ENCODE measurements around the gene RGP1. TPM values are rescaled to one million over a fixed set of nuclear protein-coding genes. Genes with fewer than 3 reads are reported as not detected.

Gene RGP1
- total RNA-seq, 1 donor from 2014 or later: 33.9 TPM

- Mint-ChIP-seq H3K36me3 (peaks cover 17% of the 10 kb centered on the region), H3K27ac (no peak overlapping the region), H3K4me1 (no peaks in the 10 kb centered on the region), H3K9me3 (no peaks in the 10 kb centered on the region), H3K27me3 (ENCODE audit: low read depth) (no peaks in the 10 kb centered on the region), H3K4me3 (no peak overlapping the region)
- no peak for DNase-seq (ENCODE audit: low spot score in 2 of 2, unreplicated experiment in 2 of 2)
- no peak for TF ChIP-seq CTCF (IDR thresholded peaks at IDR 0.05; ENCODE audit: unreplicated experiment)
Measured at GRCh38 chr9:35738924-35739323, 10.2 kb upstream of the RGP1 start.

GRCh38 chr9:35740243-35740642 lies 8.8 kb upstream of the RGP1 start:
- DNase-seq (ENCODE audit: low spot score in 2 of 2, unreplicated experiment in 2 of 2): no peak
- TF ChIP-seq CTCF (IDR thresholded peaks at IDR 0.05; ENCODE audit: unreplicated experiment): no peak
- no peak overlapping the region for H3K4me3 Mint-ChIP-seq
- no peaks in the 10 kb centered on the region for H3K4me1 Mint-ChIP-seq
- no peak overlapping the region for H3K27ac Mint-ChIP-seq
- peaks cover 14% of the 10 kb centered on the region for H3K36me3 Mint-ChIP-seq
- H3K27me3 Mint-ChIP-seq (ENCODE audit: low read depth): no peaks in the 10 kb centered on the region
- H3K9me3 Mint-ChIP-seq: no peaks in the 10 kb centered on the region

DNA sequence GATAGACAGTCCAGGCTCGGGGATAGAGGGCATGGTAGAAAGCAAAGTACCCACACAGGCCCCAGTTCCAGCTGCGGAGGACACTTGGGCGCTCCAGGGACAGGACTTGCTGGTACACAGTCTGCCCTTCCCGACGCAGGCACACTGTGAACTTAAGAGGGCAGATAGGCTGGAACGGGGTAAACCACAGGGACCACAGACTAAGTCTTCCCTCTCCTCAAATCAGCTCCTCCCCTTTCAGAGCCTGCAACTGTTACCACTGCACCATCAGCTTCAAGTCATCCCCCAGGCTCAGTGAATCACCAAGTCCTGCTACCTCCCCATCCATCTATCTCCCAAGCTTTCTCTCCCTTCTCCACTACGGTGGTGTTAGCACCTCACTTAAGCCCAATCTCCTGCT lies 7.3 kb upstream of the RGP1 start:
- H3K36me3 Mint-ChIP-seq: peaks cover 14% of the 10 kb centered on the region
- no peak overlapping the region for H3K4me3 Mint-ChIP-seq
- H3K4me1 Mint-ChIP-seq: peaks cover 11% of the 10 kb centered on the region
- no peaks in the 10 kb centered on the region for H3K9me3 Mint-ChIP-seq
- no peaks in the 10 kb centered on the region for H3K27me3 Mint-ChIP-seq (ENCODE audit: low read depth)
- no peak overlapping the region for H3K27ac Mint-ChIP-seq
- no peak for DNase-seq (ENCODE audit: low spot score in 2 of 2, unreplicated experiment in 2 of 2)
- TF ChIP-seq CTCF (IDR thresholded peaks at IDR 0.05; ENCODE audit: unreplicated experiment): no peak

GRCh38 chr9:35743452-35743851 lies 5.6 kb upstream of the RGP1 start:
- H3K4me1 Mint-ChIP-seq: peaks cover 27% of the 10 kb centered on the region
- no peak for TF ChIP-seq CTCF (IDR thresholded peaks at IDR 0.05; ENCODE audit: unreplicated experiment)
- H3K9me3 Mint-ChIP-seq: no peaks in the 10 kb centered on the region
- H3K27ac Mint-ChIP-seq: no peak overlapping the region
- H3K27me3 Mint-ChIP-seq (ENCODE audit: low read depth): no peaks in the 10 kb centered on the region
- H3K4me3 Mint-ChIP-seq: no peak overlapping the region
- DNase-seq (ENCODE audit: low spot score in 2 of 2, unreplicated experiment in 2 of 2): no peak
- peaks cover 11% of the 10 kb centered on the region for H3K36me3 Mint-ChIP-seq

DNA sequence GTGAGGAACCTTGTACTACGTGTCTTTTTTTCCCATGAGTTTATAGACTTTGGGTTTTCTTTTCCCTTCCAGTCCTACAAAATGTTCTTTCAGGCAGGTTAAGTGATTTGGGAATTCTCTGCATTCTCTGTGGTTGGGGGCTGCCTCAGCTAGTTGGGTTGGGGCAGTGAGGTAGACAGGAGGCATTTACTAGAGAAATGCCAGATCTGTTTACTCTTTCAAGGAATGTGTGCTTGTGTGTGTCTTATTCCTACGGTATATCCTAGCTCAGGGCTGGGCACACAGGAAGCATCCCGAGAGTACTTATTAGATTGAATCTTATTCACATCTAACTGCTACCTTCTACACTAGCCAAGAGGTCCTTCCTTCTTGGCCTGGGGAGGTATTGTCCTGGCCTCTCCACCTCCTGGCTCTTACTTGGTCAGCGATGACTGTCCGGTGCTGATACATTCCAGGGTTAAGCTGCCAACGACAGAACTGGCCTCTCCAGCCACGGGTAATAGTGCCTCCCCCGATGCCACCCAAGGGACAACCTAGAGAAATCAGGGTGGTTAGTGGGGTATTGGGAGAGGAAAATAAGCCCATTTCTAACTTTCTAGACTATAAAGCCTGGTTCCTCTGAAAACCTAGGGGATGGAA lies 5.1 kb upstream of the RGP1 start:
- peaks cover 27% of the 10 kb centered on the region for H3K4me1 Mint-ChIP-seq
- no peaks in the 10 kb centered on the region for H3K27me3 Mint-ChIP-seq (ENCODE audit: low read depth)
- H3K27ac Mint-ChIP-seq: no peak overlapping the region
- no peak overlapping the region for H3K4me3 Mint-ChIP-seq
- no peak for TF ChIP-seq CTCF (IDR thresholded peaks at IDR 0.05; ENCODE audit: unreplicated experiment)
- H3K36me3 Mint-ChIP-seq: peaks cover 7% of the 10 kb centered on the region
- DNase-seq (ENCODE audit: low spot score in 2 of 2, unreplicated experiment in 2 of 2): no peak
- no peaks in the 10 kb centered on the region for H3K9me3 Mint-ChIP-seq

DNA sequence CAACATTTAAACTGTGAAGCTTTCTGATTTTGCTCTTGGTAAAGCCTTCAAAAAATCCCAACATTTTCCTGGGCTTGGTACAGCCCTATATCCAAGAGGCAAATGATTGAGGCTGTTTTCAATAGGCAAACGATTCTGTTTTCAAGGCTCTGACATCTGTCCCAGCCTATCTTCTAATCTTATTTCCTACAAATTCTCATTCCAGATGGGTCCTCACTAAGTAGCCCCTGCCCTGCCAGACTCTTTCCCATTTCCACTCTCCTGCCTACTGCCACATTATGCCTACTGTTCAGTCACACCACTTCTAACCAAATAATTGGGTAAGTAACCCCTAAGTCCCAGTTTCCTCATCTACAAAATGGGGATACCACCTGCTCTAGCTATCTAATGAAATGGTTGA lies 3.5 kb upstream of the RGP1 start:
- H3K36me3 Mint-ChIP-seq: peaks cover 6% of the 10 kb centered on the region

More for the DNA sequence above, 3.5 kb upstream of the RGP1 start:
- no peaks in the 10 kb centered on the region for H3K27me3 Mint-ChIP-seq (ENCODE audit: low read depth)
- H3K27ac Mint-ChIP-seq: no peak overlapping the region
- no peaks in the 10 kb centered on the region for H3K9me3 Mint-ChIP-seq
- no peak for DNase-seq (ENCODE audit: low spot score in 2 of 2, unreplicated experiment in 2 of 2)
- no peak for TF ChIP-seq CTCF (IDR thresholded peaks at IDR 0.05; ENCODE audit: unreplicated experiment)
- peaks cover 35% of the 10 kb centered on the region for H3K4me1 Mint-ChIP-seq
- no peak overlapping the region for H3K4me3 Mint-ChIP-seq

All from mesothelial cell of epicardium (in vitro differentiated cells).